Naive thymus-derived CD8-positive, alpha-beta T cell (primary cell): Measurements from ENCODE around the gene CASP7. TPM values are rescaled to one million over a fixed set of nuclear protein-coding genes. Genes with fewer than 3 reads are reported as not detected.
"Not testable (repeated sequence)": the region's sequence is repeated elsewhere in the genome, so short reads cannot be mapped to it uniquely, and the experiment has no call there.

Source experiments
- ATAC-seq, 2 donors: fragments of 150-1000 bp; cut with Tn5 transposase in 1 of 2; sonication (Bioruptor Pico), chemical (Tn5 transposase) in 1 of 2; 1 replicate in 1 of 2; 2 replicates in 1 of 2; pipeline ENCODE4 v1.10.0; 2021; ENCODE audit warnings: mild to moderate bottlenecking in 2 of 2, moderate library complexity in 2 of 2
- POLR2A ChIA-PET: fragments of 350-600 bp; sonication (Branson Sonifier 250); formaldehyde crosslinking; loops from one replicate; lab custom pipeline; 2021; ENCODE audit warnings: antibody characterized with exemption; lab: Charles Lee
- DNase-seq, 10 donors: peaks; one replicate each; pipeline versions ENCODE4 v3.0.0 to v3.0.0-alpha.2; 2020 to 2022
- H3K27ac Mint-ChIP-seq, 10 donors: one replicate each; pipeline ENCODE4 v1.8.0; 2020 to 2022; ENCODE audit warnings: mild to moderate bottlenecking in 10 of 10, mixed read lengths in 10 of 10, moderate library complexity in 4 of 10, inconsistent platforms in 1 of 10
- H3K27me3 Mint-ChIP-seq, 5 donors: one replicate each; pipeline ENCODE4 v1.8.0; 2021 to 2022; ENCODE audit warnings: mixed read lengths in 5 of 5
- H3K36me3 Mint-ChIP-seq, 3 donors: one replicate each; pipeline ENCODE4 v1.8.0; 2020 to 2022; ENCODE audit warnings: mixed read lengths in 3 of 3, mild to moderate bottlenecking in 2 of 3, inconsistent platforms in 1 of 3
- H3K4me1 Mint-ChIP-seq, 4 donors: one replicate each; pipeline ENCODE4 v1.8.0; 2021 to 2022; ENCODE audit warnings: mixed read lengths in 4 of 4
- H3K4me3 Mint-ChIP-seq, 10 donors: one replicate each; pipeline ENCODE4 v1.8.0; 2020 to 2022; ENCODE audit warnings: mild to moderate bottlenecking in 10 of 10, mixed read lengths in 10 of 10, moderate library complexity in 6 of 10, inconsistent platforms in 1 of 10
- H3K9me3 Mint-ChIP-seq, 9 donors: one replicate each; pipeline ENCODE4 v1.8.0; 2020 to 2022; ENCODE audit warnings: mixed read lengths in 9 of 9, mild to moderate bottlenecking in 3 of 9, inconsistent platforms in 1 of 9, moderate library complexity in 1 of 9
- polyA plus RNA-seq, 3 donors: library from polyadenylated mRNA; unstranded; fragments of 300-500 nt; fragmentation: Illumina TruSeq; gene quantifications; one replicate each; pipeline ENCODE4 v1.2.3, GENCODE V29; 2021
- total RNA-seq, 8 experiments: library from RNA in 2 of 8; stranded (reverse) in 2 of 8; gene quantifications; one replicate each; pipeline ENCODE4 v1.2.3 and lab custom pipeline; 2021 to 2026

Gene CASP7
- total and polyA plus RNA-seq, 5 experiments from 2014 or later: 13.1 to 15.8 (median 15.0) TPM

DNA sequence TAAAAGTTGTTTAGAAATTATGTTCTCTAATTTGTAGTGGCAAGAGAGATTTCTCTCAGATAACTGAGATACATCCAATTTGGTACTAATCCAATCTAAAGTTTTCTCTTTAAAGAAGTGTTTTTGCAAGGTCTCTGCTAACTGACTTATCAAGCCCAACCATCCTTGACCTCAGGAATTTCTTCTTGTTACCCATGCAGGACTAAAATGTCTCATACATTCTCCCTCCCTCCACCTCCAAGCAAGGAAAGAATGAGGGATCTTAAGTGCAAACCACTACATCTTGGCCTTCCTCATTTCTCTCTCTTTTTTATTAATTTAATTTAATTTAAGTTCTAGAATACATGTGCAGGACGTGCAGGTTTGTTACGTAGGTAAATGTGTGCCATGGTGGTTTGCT, 28.7 kb upstream of the CASP7 start:
- no peak for DNase-seq
- Mint-ChIP-seq H3K27ac (no peak overlapping the region), H3K4me1 (no peaks in the 10 kb centered on the region), H3K9me3 (peaks cover 0 to 6% (median 0%) of the 10 kb centered on the region in 9 donors), H3K27me3 (peaks cover 14 to 27% (median 16%) of the 10 kb centered on the region in 5 donors), H3K36me3 (no peaks in the 10 kb centered on the region), H3K4me3 (no peak overlapping the region)
- no peak for ATAC-seq
- POLR2A ChIA-PET: no interaction called here

DNA sequence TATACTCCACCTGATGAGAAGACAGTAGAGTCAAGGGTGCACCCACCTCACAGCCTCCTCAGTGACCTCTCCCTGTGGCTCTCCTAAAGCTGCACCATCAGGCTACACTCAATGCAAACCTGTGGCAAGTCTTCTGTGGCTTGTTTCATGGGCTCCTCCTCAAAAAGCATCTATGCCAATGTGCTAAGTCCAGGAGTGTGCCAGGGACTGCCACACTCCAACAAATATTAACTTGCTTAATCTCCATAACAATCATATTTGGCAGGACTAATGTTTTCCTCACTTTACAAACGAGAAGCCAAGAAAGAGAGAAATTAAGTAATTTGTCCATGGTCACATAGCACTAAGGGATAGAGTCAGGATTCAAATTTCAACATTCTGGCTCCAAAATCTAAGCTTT, 27.8 kb upstream of the CASP7 start:
- no peak overlapping the region for H3K4me3 Mint-ChIP-seq
- peaks cover 12 to 27% (median 20%) of the 10 kb centered on the region in 5 donors for H3K27me3 Mint-ChIP-seq
- H3K9me3 Mint-ChIP-seq: peaks cover 0 to 6% (median 0%) of the 10 kb centered on the region in 9 donors
- no peak for ATAC-seq
- DNase-seq: no peak
- POLR2A ChIA-PET: no interaction called here
- no peaks in the 10 kb centered on the region for H3K36me3 Mint-ChIP-seq
- no peak overlapping the region for H3K27ac Mint-ChIP-seq
- H3K4me1 Mint-ChIP-seq: no peaks in the 10 kb centered on the region

DNA sequence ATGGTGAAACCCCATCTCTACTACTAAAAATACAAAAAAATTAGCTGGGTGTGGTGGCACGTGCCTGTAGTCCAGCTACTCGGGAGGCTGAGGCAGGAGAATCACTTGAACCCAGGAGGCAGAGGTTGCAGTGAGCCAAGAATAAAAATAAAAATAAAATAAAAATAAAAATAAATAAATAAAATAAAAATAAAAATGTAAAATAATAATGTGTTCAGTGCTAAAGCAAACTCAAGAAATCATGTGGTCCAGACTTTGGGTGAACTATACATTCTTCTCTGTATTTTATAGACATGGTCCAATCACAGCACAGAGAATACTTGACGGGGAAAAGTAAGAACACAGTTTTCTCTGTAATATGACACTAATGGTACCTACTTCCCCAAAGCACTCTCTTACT, 27.3 kb upstream of the CASP7 start:
- H3K27ac Mint-ChIP-seq, H3K36me3 Mint-ChIP-seq, DNase-seq, H3K9me3 Mint-ChIP-seq, POLR2A ChIA-PET, H3K4me3 Mint-ChIP-seq, H3K4me1 Mint-ChIP-seq, ATAC-seq: not testable (repeated sequence)
- H3K27me3 Mint-ChIP-seq: peaks cover 9 to 26% (median 22%) of the 10 kb centered on the region in 5 donors

DNA sequence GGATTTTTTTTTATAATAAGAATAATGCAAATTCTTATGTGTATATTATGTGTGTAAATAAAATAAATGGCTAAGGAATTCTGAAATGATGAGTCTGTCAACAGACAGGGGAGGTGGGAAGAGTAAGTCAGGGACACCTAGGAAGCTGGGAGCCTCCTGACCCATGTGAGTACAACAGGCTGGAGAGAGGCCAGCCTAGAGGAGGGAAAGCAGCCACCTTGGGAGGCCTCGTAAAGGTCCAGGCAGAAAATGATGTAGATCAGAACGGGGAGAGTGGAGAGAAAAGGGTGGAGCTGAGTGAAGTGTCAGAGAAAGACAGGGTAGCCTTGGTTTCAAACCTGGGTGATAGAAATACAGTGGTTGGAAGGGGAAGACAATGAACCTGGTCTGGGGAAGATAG, 22.8 kb upstream of the CASP7 start:
- H3K4me1 Mint-ChIP-seq: no peaks in the 10 kb centered on the region
- POLR2A ChIA-PET: no interaction called here
- peak overlapping the region in 1 of 10 donors; percentile 14 for H3K27ac Mint-ChIP-seq
- DNase-seq (no peak), ATAC-seq (no peak)
- H3K36me3 Mint-ChIP-seq: no peaks in the 10 kb centered on the region
- peaks cover 8 to 22% (median 17%) of the 10 kb centered on the region in 5 donors for H3K27me3 Mint-ChIP-seq
- no peak overlapping the region for H3K4me3 Mint-ChIP-seq
- H3K9me3 Mint-ChIP-seq: peaks cover 0 to 2% (median 0%) of the 10 kb centered on the region in 9 donors

DNA sequence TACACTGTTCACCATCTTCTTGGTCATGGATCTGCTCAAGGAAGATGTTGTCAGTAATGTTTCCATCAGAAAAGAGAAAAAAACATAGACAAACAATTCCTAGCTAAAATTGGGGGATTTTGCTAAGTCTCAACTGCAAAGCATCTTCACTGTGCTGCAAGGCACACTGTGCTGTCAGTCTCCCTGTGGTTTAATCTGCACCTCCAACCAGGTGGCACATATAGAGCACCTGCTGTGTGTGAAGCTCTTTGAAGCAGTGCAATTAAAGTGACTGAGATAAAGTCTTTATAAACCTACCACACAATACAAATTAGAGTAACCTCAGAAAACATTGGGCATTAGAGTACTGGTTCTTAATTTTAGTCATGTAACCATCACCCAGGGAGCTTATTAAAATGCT, 22.2 kb upstream of the CASP7 start:
- Mint-ChIP-seq H3K27me3 (peaks cover 8 to 22% (median 16%) of the 10 kb centered on the region in 5 donors), H3K4me1 (no peaks in the 10 kb centered on the region), H3K9me3 (peaks cover 0 to 2% (median 0%) of the 10 kb centered on the region in 9 donors), H3K4me3 (no peak overlapping the region), H3K27ac (no peak overlapping the region), H3K36me3 (no peaks in the 10 kb centered on the region)
- POLR2A ChIA-PET: no interaction called here
- ATAC-seq (no peak), DNase-seq (no peak)

DNA sequence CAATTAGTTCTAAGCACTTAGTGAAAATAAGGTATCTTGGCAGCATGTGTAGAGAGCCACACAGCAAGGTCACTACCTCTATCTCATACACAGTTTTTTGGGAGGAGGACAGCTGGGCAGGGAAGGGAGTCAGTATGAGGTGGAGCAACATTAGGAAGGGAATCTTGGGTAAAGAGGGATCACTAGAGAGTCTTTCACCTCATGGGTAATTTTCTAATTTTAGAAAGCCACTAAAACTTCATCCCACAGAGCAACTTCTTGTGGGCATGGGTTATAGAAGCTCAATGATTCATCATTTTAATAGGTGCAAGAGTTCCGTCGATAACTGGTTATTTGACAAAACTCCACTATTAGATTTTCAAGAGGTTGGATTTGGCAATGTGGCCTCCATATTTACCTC, 18.4 kb upstream of the CASP7 start:
- Mint-ChIP-seq H3K27me3 (peaks cover 0 to 15% (median 4%) of the 10 kb centered on the region in 5 donors), H3K36me3 (no peaks in the 10 kb centered on the region), H3K4me3 (no peak overlapping the region), H3K4me1 (no peaks in the 10 kb centered on the region), H3K27ac (no peak overlapping the region), H3K9me3 (peaks cover 0 to 3% (median 0%) of the 10 kb centered on the region in 9 donors)
- POLR2A ChIA-PET: no interaction called here
- DNase-seq (no peak), ATAC-seq (no peak)

DNA sequence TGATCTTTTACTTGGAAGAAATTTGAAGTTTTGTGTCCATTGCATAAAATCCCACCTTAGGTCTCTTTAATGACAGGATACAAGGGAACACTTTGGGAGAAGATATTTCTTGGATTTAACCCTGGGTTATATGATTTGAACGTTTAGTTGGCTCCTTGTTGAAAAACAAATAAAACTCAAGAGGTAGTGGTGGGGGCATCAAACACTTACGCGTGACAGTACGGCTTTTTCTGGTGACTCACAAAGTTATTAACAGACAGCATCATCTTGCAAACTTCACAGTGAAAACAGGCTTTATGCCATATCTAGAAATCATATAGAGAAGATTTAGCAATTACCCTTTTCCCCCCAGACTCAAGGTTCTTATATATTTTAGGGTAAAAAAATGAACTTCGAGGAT, 16.6 kb upstream of the CASP7 start:
- no peak overlapping the region for H3K4me3 Mint-ChIP-seq
- peaks cover 0 to 3% (median 0%) of the 10 kb centered on the region in 9 donors for H3K9me3 Mint-ChIP-seq
- no peak for ATAC-seq
- H3K4me1 Mint-ChIP-seq: peaks cover 0 to 2% (median 0%) of the 10 kb centered on the region in 4 donors
- no peaks in the 10 kb centered on the region for H3K36me3 Mint-ChIP-seq
- POLR2A ChIA-PET: no interaction called here
- no peak for DNase-seq
- H3K27me3 Mint-ChIP-seq: peaks cover 4 to 10% (median 8%) of the 10 kb centered on the region in 5 donors
- no peak overlapping the region for H3K27ac Mint-ChIP-seq

DNA sequence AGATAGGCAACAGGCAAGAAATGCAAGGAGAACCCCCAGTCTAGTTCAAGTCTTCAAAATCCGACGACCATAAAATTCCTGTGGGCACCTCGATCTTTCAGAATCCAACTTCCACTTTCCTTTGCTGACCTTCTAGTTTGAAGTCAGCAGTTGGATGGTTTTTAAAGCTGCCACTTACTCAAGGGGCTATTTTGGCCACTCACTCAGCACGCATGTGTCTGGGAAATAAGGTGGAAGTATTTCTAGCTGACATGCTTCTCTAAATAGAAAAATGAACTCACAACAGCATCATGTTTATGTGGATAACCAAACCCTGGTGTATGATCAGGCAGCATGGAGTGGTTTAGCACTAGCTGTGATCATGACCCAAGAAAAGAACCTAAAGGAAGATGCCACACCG, 15.8 kb upstream of the CASP7 start, which contains the start of gene NRAP:
Gene NRAP, minus strand, starts transcription at position 134 of the 400 bp plus-strand sequence. CDS start 159 bp downstream, outside the sequence.
- no peaks in the 10 kb centered on the region for H3K36me3 Mint-ChIP-seq
- H3K9me3 Mint-ChIP-seq: peaks cover 0 to 3% (median 0%) of the 10 kb centered on the region in 9 donors
- POLR2A ChIA-PET: no interaction called here
- DNase-seq (no peak), ATAC-seq (no peak)
- H3K27ac Mint-ChIP-seq: no peak within 1 kb of the TSS
- H3K4me3 Mint-ChIP-seq: no peak within 1 kb of the TSS
- H3K4me1 Mint-ChIP-seq: peaks cover 0 to 2% (median 0%) of the 10 kb centered on the region in 4 donors
- peaks cover 4 to 10% (median 8%) of the 10 kb centered on the region in 5 donors for H3K27me3 Mint-ChIP-seq

DNA sequence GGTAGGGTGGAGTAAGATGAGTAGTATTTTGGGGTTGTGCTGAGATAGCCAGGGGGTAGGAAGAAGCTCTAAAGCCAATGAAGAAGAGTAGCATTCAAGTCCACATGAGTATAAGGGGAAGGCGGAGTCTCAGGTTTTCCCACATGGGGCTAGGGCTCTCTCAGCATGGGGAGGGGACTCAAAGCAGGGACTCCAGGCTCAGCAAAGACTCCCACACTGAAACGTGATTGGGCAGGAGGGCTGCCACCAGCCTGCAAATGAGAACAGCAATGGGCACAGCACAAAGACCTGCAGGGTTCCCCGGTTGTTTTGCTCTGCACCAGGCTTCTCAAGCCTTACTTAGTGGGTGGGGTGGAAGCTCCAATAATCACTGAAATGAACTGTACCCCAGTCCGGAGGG, 14.4 kb upstream of the CASP7 start:
- peaks cover 0 to 2% (median 0%) of the 10 kb centered on the region in 4 donors for H3K4me1 Mint-ChIP-seq
- POLR2A ChIA-PET: no interaction called here
- no peak for DNase-seq
- H3K9me3 Mint-ChIP-seq: peaks cover 0 to 7% (median 4%) of the 10 kb centered on the region in 9 donors
- no peak for ATAC-seq
- no peaks in the 10 kb centered on the region for H3K36me3 Mint-ChIP-seq
- peaks cover 2 to 10% (median 5%) of the 10 kb centered on the region in 5 donors for H3K27me3 Mint-ChIP-seq
- no peak overlapping the region for H3K4me3 Mint-ChIP-seq
- H3K27ac Mint-ChIP-seq: no peak overlapping the region

DNA sequence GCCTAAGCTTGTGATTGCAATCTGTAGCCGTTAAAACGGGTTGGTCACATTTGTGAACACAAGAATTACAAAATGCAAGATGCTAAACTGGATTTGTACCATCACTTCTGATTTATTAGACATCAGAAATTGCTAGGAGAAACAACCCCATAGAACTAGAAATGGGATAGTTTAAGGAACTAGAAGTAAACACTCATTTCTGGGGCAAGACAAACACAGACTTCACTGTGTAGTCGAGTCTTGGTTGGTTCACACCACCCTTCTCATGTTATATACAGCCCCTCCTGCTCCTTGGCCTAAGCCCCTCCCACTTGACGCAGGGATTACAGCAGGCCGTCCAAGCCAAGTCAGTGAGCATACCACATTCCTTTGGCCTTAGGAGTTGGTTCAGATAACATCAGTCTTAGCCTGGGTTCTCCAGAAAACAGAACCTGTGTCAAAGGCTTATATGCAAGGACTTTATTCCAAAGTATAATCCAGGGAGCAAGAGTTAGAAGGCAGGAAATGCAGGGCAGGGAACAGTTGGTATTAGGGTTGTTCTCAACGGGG, 13.8 kb upstream of the CASP7 start:
- peaks cover 0 to 5% (median 4%) of the 10 kb centered on the region in 3 donors for H3K36me3 Mint-ChIP-seq
- H3K27me3 Mint-ChIP-seq: peaks cover 2 to 14% (median 5%) of the 10 kb centered on the region in 5 donors
- H3K4me3 Mint-ChIP-seq: no peak overlapping the region
- ATAC-seq (no peak), DNase-seq (no peak)
- peaks cover 0 to 12% (median 8%) of the 10 kb centered on the region in 9 donors for H3K9me3 Mint-ChIP-seq
- POLR2A ChIA-PET: no interaction called here
- H3K4me1 Mint-ChIP-seq: peaks cover 0 to 2% (median 0%) of the 10 kb centered on the region in 4 donors
- no peak overlapping the region for H3K27ac Mint-ChIP-seq

DNA sequence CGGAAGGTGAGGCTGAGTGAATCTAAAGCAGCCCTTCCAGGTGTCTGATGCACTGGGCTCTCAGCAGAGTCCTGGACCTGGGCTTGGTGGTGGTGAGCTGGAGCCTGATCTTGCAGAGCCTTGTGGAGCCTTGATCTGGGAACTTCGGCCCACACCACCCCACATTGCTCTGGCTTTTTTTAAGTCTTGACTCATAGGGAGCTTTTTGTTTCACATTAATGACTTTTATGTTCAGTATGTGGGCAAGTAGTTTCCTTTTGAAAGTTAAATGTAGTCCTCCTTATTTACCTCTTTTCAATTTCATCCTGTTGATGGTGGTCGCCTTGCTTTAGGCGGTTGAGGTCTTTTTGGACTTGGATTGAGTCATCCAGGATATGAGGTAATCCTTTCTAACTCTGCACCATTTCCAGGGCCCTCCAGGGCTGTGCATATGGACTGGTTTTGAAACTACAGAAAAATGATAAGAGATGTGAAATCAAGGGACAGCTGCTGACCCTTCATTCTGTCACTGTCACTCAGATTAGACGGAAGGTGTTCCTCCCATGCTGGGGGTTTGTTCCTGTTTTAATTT, 12.9 kb upstream of the CASP7 start:
- DNase-seq (no peak), ATAC-seq (no peak)
- peaks cover 5 to 23% (median 10%) of the 10 kb centered on the region in 5 donors for H3K27me3 Mint-ChIP-seq
- POLR2A ChIA-PET: no interaction called here
- no peak overlapping the region for H3K27ac Mint-ChIP-seq
- peaks cover 0 to 16% (median 8%) of the 10 kb centered on the region in 9 donors for H3K9me3 Mint-ChIP-seq
- H3K4me3 Mint-ChIP-seq: no peak overlapping the region
- peaks cover 0 to 7% (median 7%) of the 10 kb centered on the region in 3 donors for H3K36me3 Mint-ChIP-seq
- H3K4me1 Mint-ChIP-seq: peaks cover 0 to 2% (median 0%) of the 10 kb centered on the region in 4 donors

DNA sequence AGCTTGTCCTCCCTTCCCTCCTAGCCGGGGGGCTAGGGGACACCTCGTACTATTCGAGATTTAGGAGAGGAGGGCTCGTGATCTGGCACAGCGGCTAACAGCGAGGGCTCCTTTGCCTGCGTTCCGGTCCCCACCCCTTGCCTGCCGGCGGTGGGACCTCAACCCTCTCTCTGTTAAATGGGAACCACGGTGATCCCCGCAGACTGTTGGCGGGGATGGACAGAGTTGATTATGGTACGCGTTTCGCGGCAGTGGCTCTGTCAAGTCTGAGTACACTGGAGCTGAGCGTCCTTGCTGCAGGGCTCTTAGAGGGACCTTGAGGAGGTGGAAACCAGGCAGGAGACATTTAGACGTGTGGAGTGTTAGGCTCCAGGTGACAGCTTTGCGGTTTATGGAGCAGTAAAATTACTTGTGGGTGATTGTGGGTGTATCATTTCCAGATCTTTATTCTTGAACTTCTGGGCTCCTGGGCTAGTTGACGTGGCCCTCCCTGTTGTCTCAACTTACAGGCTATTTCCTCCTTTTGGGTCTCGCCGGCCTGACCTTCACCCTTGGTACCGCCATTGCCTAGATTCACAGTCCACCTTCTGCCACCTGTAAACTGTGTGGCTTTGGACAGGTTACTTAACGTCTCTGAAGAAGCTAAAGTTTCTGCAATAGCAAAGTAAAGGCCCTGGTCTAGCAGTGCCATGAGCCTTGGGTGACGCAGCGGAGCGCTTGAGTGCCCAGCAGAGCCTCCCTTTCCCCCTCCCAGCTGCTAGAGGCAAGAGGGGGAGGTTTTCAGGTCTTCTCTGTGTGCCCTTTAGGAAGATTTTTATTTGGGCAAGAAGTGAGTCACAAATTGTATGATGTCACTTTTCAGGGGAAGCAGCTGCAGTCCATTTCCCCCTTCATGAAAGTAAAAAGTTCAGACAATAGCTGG, 739 bp downstream of the CASP7 start:
- Mint-ChIP-seq H3K36me3 (peaks cover 14 to 20% (median 20%) of the 10 kb centered on the region in 3 donors), H3K4me1 (peaks cover 36 to 55% (median 51%) of the 10 kb centered on the region in 4 donors), H3K27me3 (no peaks in the 10 kb centered on the region), H3K9me3 (peaks cover 6 to 22% (median 10%) of the 10 kb centered on the region in 9 donors), H3K27ac (peak overlapping the region; percentile 88 to 97 (median 95)), H3K4me3 (peak overlapping the region; percentile 88 to 98 (median 96))
- POLR2A ChIA-PET: interaction anchor here (0.6 to 1.1 kb wide), 3 partner anchors 11 to 494 kb away, joined by 3 read pairs; partner anchors contain the start of gene CCDC186
- ATAC-seq: peak; percentile 18 to 20
- DNase-seq: peak in 3 of 10 donors; percentile 16 to 36 (median 17)
